ENCODE results near the gene LIG3.

- no peak for TF ChIP-seq CTCF (conservative IDR thresholded peaks at IDR 0.05)
- no peak for TF ChIP-seq EZH2 (IDR thresholded peaks at IDR 0.05; ENCODE audit: low read depth)
Observed at GRCh38 chr17:35053204-35053603, 72.9 kb downstream of the LIG3 start.
